NCI-H2107 treated with DMSO at 0.1 percent for 48 hours (cell line): ENCODE measurements around the gene ACOT13.
"Not testable (repeated sequence)": the region's sequence is repeated elsewhere in the genome, so short reads cannot be mapped to it uniquely, and the experiment has no call there.

Source experiments
- DNase-seq: peaks from one replicate; lab custom pipeline; 2025; ENCODE audit not compliant: unreplicated experiment; lab: John Stamatoyannopoulos, UW

The ACOT13 gene

DNA sequence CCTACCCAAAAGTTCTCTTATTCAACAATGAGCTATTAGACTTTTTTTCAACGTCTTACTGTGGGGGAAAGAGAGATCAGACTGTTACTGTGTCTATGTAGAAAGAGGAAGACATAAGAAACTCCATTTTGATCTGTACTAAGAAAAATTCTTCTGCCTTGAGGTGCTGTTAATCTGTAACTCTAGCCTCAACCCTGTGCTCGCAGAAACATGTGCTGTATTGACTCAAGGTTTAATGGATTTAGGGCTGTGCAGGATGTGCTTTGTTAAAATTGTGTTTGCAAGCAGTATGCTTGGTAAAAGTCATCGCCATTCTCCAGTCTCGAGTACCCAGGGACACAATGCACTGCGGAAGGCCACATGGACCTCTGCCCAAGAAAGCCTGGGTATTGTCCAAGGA is 5.1 kb upstream of the ACOT13 start:
- DNase-seq = not testable (repeated sequence)

GRCh38 chr6:24662236-24662635 is 4.6 kb upstream of the ACOT13 start:
- no peak for DNase-seq

- DNase-seq = no peak
Observed at GRCh38 chr6:24663189-24663588, 3.7 kb upstream of the ACOT13 start.

- DNase-seq = no peak
Observed at GRCh38 chr6:24664046-24664987, 2.6 kb upstream of the ACOT13 start.

- DNase-seq = no peak
Observed at GRCh38 chr6:24666097-24666640, 708 bp upstream of the ACOT13 start.

- DNase-seq = no peak
Observed at GRCh38 chr6:24667378-24667803, 514 bp downstream of the ACOT13 start.

DNA sequence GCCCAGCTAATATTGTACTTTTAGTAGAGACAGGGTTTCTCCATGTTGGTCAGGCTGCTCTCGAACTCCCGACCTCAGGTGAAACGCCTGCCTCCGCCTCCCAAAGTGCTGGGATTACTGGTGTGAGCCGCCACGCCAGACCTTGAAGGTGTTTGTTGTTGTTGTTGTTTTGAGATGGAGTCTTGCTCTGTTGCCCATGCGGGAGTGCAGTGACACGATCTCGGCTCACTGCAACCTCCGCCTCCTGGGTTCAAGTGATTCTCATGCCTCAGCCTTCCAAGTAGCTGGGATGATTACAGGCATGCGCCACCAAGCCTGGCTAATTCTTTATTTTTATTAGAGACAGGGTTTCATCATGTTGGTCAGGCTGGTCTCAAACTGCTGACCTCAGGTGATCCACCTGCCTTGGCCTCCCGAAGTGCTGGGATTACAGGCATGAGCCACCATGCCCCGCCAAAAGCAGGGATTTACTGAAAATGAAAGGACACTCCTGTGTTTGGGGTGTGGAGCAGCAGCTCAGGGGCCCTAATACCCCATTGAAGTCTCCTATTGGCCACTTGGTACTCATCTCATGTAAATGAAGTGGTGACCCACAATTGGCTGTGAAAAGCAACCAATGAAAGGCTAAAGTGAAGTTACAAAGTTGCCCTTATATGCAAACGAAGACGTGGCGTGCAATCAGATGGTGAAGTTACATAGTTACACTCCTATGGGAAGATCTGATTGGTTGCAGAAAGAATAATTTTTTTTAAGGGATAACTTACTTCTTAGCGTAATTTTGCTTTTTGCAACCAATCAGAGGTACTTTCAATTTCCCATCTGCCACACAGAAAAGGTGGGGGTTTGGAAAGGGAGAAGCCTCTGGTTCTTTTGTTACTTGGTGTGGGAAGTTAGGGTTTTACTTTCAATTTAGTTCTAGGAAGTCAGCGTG is 1.5 kb downstream of the ACOT13 start:
- not testable (repeated sequence) for DNase-seq

DNA sequence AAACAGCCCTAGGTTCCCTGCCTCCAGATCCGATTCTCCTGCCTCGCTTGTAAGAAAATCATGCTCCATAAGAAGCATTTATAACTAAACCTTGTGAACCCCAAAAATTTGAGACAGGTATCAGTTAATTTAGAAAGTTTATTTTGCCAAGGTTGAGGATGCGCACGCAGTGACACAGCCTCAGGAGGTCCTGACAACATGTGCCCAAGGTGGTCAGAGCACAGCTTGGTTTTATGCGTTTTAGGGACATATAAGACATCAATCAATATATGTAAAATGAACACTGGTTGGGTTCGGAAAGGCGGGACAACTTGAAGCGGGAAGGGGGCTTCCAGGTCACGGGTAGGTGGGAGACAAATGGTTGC is 2.1 kb downstream of the ACOT13 start:
- DNase-seq = no peak

GRCh38 chr6:24670492-24670891 is 3.6 kb downstream of the ACOT13 start:
- DNase-seq = not testable (repeated sequence)

GRCh38 chr6:24671077-24671476 is 4.2 kb downstream of the ACOT13 start:
- not testable (repeated sequence) for DNase-seq

- DNase-seq = no peak
Observed at GRCh38 chr6:24672620-24673182, 5.8 kb downstream of the ACOT13 start.

GRCh38 chr6:24673625-24674024 is 6.7 kb downstream of the ACOT13 start:
- no peak for DNase-seq

- not testable (repeated sequence) for DNase-seq
Observed at GRCh38 chr6:24678792-24679352, 12.0 kb downstream of the ACOT13 start.

DNA sequence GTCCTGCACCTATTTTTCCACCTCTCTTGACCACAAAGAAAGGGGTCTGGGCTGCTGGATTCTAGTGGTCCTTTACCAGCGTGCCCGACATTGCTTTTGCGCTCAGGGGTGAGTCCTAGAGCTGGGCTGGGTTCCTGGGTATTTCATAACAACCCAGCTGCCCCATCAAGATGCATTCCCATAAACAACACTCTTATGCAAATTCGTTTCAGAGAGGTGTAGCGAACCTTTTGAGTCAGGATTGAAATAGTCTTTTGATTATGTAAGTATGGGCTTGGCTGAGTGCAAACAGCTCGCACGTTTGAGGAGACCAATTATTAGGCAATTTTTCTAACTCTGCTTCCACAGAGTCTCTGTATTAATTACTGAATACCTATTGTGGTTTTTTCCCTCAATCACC is 13.7 kb downstream of the ACOT13 start:
- no peak for DNase-seq

GRCh38 chr6:24683297-24684296 is 16.7 kb downstream of the ACOT13 start:
- DNase-seq = no peak

- DNase-seq = no peak
Observed at GRCh38 chr6:24686408-24686807, 19.5 kb downstream of the ACOT13 start.

DNA sequence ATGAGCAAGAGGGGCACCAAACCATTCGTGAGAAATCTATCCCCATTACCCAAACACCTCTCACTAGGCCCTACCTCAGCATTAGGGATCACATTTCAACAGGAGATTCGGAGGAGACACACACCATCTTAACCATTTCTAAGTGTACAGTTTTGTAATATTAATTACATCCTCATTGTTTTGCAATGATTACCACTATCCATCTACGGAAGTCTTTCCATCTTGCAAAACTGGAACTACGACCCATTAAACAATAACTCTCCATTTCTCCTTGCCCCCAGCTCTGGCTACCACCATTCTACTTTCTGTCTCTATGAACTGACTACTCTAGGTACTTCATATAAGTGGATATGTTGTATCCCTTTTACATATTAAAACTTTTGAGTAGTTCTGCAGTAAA is 20.1 kb downstream of the ACOT13 start:
- no peak for DNase-seq

DNA sequence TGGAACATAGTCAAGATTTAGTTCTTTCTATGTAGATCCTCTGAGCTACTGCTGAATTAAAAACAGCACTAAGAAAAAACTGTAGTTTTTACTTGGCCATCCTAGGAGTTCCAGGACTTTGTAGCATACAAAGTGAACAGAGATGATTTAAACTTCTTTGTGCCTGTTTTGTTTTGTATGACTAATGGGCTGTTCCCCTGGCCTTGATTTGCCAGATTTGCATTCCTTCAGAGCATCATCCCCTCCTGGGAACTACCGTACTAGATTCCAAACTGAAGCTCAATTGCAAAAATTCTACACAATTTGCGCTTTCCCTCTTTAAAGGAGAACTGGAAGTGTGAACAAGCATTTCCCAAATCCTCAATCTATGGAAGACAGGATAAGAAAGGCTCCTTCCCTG is 23.1 kb downstream of the ACOT13 start:
- no peak for DNase-seq

DNA sequence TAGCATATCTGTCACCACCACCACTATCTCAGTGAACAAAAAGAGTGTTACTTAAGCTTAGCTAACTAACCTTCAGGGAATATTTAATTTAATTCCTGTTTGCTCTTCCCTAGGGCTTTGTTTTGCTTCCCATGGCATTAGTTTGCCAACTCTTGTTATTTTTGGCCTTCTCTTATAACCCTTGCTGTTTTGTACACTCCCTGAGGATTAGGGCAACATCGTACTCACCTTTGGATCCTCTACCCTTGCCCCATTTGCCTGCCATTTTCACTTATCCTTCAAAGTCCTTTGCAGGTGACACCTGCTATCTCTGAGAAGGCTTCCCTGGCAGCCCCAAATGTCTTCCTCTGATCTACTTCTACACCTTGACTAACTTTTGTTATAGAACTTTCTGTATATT is 23.7 kb downstream of the ACOT13 start:
- DNase-seq = no peak

DNA sequence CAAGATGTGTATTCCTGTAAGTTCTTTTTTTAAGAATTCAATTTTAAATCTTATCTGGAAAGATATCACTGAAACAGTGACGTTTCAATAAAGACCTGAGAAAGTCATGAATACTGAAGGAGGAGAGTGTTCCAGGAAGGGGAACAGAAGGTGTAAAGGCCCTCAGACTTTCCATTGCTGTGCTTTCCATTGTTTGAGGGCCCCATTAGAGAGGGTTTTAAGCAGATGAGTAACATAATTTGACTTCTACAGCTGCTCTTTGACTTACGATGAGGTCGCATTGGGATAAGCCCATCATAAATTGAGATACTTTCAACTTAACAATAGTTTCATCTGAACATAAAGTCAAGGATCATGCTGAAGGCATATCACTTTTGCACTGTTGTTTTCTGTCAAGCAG is 24.7 kb downstream of the ACOT13 start:
- DNase-seq = no peak
